GM18951 (cell line): Measurements from ENCODE around the gene TCF19.
"Not testable (repeated sequence)": the region's sequence is repeated elsewhere in the genome, so short reads cannot be mapped to it uniquely, and the experiment has no call there.

Source experiments
- POLR2A ChIP-seq: IDR thresholded peaks from 4 replicates; pipeline ENCODE4 v1.6.1; 2011; ENCODE audit warnings: mild to moderate bottlenecking; ENCODE audit not compliant: insufficient read length, insufficient read depth; ENCODE audit errors: extremely low read depth
- in situ Hi-C: fragments of 300-500 bp; cut with MboI; formaldehyde crosslinking; loops from one replicate; pipeline ENCODE4 v1.12.0; 2022; ENCODE audit warnings: low sequenced_read_pairs, mixed read lengths, inconsistent platforms; ENCODE audit not compliant: unreplicated experiment

The TCF19 gene

DNA sequence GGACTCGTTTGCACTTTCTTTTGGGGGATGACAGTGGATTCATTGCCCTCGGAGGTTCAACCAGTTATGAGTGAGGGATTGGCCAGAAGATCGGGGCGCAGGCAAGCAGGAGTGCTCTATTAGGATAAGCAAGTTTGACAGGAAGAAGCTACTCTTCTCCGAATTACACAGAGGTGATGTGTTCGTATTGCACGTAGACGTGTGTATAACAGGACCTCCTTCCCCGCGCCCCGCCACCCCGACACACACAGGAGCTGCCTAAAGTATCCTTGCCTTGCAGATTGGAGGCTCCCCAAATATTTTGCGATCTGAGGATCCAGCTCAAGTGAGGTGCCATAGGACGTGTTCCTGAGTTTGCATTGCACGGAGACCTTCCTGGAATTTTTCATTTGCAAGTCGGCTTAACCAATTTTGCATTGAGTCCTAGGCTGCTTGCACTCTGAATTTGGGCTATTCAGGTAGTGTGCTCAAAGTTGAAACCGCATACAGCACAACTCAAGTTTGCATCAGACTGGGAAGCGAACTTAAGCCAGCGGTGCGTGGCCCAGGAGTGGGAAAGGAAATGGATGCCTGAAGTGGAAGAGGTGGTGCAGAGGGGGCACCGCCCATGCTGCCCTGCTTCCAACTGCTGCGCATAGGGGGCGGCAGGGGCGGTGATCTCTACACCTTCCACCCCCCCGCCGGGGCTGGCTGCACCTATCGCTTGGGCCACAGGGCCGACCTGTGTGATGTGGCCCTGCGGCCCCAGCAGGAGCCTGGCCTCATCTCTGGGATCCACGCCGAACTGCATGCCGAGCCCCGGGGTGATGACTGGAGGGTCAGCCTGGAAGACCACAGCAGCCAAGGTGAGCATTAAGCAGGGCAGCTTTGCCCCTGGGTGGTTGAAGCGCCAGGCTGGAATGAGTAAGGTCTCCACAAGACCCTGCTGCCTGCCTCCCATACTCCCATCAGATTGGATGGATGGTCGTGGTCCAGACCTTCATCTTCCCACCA lies 770 bp downstream of the TCF19 start:
- in situ Hi-C loops, result no loop called here
- TF ChIP-seq POLR2A, result no peak

DNA sequence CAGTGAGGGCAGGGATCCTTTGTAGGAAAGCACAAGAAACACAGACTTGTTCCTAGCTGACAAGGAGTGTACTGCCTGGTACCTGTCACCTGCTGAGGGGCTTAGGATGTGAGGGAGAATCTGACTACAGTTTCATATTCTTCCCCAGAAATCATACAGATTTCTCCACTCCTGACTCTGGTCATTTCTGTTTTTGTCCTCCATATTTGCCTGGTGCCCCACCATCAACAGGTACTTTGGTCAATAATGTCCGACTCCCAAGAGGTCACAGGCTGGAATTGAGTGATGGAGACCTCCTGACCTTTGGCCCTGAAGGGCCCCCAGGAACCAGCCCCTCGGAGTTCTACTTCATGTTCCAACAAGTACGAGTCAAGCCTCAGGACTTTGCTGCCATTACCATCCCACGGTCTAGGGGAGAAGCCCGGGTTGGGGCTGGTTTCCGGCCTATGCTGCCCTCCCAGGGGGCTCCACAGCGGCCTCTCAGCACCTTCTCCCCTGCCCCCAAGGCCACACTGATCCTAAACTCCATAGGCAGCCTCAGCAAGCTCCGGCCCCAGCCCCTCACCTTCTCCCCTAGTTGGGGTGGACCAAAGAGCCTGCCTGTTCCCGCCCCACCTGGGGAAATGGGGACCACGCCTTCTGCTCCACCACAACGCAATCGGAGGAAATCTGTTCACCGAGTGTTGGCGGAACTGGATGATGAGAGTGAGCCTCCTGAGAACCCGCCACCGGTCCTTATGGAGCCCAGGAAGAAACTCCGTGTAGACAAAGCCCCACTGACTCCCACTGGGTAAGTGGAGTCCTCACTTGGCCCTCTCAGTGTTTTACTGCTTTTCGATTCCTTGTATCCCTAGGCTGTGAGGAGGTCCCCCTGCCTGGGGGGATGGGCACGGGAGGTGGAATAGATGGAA lies 3.1 kb downstream of the TCF19 start:
- no peak for TF ChIP-seq POLR2A
- in situ Hi-C loops, result no loop called here

- in situ Hi-C loops, result no loop called here
These were observed 4.2 kb downstream of the TCF19 start for GRCh38 chr6:31162463-31163165.

GRCh38 chr6:31163922-31164321 lies 5.5 kb downstream of the TCF19 start:
- TF ChIP-seq POLR2A, result no peak
- in situ Hi-C loops, result no loop called here

More at GRCh38 chr6:31162463-31163165, 4.2 kb downstream of the TCF19 start:
- TF ChIP-seq POLR2A, result no peak

GRCh38 chr6:31164475-31165063 lies 6.2 kb downstream of the TCF19 start:
- in situ Hi-C loops, result not testable (repeated sequence)

DNA sequence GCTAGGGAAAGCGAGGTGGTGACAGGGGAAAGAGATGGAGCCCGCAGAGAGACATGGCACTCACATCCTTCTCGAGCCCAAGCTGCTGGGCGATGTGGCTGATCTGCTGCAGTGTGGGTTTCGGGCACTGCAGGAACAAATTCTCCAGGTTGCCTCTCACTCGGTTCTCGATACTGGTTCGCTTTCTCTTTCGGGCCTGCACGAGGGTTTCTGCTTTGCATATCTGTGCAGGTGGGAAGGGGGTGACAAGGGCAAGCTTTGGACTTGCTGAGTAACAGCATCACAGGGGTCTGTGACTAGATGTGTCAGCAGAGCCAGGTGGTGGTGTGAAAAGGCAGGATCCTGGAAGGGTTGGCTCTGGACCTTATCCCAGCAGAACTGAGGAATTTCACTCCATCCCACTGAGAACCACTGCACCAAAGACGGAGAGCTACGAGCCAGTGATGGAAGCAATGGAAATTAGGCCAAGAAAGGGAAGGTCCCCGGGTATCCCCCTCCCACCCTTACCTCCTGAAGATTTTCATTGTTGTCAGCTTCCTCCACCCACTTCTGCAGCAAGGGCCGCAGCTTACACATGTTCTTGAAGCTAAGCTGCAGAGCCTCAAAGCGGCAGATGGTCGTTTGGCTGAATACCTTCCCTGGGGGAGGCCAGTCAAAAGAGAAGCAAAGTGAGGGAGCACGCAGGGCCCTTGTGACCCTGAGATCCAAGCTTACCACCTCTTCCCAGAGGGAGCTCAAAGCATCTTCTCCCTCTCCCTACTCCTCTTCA lies 6.9 kb downstream of the TCF19 start:
- in situ Hi-C loops, result not testable (repeated sequence)
- peak; percentile 51 for TF ChIP-seq POLR2A

DNA sequence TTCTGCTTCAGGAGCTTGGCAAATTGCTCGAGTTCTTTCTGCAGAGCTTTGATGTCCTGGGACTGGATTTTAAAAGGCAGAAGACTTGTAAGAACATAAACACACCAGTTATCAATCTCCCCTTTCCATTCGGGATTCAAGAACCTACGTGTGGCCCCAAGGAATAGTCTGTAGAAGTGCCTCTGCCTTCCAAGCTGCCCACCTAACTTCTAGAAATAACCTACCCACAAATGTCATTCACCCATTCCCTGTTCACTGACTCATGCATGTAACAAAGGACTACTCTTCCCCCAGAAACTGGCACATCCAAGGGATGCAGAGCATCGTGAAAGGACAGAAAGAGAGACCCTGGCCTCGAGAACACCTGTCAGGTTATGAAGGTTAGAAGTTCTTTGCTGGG lies 7.6 kb downstream of the TCF19 start:
- in situ Hi-C loops, result no loop called here
- no peak for TF ChIP-seq POLR2A

GRCh38 chr6:31168606-31169005 lies 10.2 kb downstream of the TCF19 start:
- in situ Hi-C loops, result no loop called here
- TF ChIP-seq POLR2A, result no peak

DNA sequence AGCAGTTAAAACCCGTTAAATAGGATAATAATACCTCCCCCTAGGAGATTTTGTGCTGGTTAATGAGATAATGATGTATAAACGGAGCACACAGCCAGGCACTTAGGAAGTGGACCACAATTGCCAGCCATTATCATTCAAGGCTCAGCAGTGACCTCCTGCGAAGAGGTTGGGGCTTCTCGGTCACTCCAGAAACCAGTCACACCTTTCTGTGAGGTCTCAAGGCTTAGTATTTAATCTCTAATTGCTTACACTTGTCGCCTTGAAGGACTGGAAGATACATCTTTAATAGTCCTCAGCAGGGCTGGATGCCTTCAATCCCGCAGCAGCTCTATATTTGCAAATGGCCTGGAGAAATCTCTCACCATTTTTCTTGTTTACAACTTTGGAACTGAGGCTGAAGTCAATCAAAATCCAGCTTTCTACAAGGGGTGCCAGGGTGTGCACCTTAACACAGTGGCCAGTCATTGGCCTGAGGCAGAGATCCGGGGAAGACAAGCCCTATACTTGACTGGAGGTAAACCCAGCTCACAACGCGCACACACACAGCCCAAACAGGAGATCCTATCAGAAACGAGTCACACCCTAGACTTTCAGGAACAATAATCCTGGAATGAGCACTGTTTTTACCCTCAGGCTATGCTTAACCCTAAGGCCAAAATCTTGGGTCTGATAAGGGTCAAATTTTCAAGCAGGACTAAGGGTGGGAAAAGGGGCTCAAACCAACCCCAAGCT lies 10.9 kb downstream of the TCF19 start:
- TF ChIP-seq POLR2A, result no peak
- in situ Hi-C loops, result no loop called here

- in situ Hi-C loops, result not testable (repeated sequence)
These were observed 11.6 kb downstream of the TCF19 start for GRCh38 chr6:31169858-31170599.

DNA sequence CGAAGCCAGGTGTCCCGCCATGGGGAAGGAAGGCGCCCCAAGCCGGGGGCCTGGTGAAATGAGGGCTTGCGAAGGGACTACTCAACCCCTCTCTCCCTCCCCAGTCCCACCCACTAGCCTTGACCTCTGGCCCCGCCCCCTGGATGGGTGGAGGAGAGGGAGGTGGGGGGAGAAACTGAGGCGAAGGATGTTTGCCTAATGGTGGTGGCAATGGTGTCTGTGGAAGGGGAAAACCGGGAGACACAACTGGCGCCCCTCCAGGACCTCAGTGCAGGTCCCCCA lies 12.2 kb downstream of the TCF19 start, which contains the start of gene POU5F1:
POU5F1 (minus strand) TSS at position 83 of the 282 bp plus-strand sequence; CDS start at position 21, 62 bp downstream.
- TF ChIP-seq POLR2A, result no peak
- in situ Hi-C loops, result no loop called here
